ENCODE data around the gene RYR2. TPM values are rescaled to one million over a fixed set of nuclear protein-coding genes. Genes with fewer than 3 reads are reported as not detected.

Gene RYR2
- total and polyA plus RNA-seq, 9 of the 15 experiments (the other 6 are each of a cell fraction or from before 2014, with no cell fraction given): 0.03 to 0.42 (median 0.14) TPM

DNA sequence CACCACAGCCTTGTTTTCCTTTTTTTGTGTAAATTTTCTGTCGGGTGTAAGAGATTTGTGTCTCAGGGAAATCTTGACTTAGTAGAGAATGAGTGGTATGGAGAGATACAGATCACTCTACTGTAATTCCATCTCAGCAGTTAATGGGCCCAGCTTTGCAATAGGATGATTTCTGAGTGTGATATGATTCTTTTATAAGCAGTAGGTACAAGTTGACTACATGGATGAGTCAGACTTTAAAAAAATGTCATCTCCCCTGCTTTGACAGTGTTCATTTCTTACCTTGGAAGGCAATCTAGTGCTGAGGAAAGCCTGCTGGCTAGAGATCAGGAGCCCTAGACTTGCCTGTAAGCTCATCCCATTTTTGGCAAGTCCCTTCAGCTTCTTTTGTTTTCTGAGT, 261.9 kb downstream of the RYR2 start:
- TF ChIP-seq, protein P1, sequence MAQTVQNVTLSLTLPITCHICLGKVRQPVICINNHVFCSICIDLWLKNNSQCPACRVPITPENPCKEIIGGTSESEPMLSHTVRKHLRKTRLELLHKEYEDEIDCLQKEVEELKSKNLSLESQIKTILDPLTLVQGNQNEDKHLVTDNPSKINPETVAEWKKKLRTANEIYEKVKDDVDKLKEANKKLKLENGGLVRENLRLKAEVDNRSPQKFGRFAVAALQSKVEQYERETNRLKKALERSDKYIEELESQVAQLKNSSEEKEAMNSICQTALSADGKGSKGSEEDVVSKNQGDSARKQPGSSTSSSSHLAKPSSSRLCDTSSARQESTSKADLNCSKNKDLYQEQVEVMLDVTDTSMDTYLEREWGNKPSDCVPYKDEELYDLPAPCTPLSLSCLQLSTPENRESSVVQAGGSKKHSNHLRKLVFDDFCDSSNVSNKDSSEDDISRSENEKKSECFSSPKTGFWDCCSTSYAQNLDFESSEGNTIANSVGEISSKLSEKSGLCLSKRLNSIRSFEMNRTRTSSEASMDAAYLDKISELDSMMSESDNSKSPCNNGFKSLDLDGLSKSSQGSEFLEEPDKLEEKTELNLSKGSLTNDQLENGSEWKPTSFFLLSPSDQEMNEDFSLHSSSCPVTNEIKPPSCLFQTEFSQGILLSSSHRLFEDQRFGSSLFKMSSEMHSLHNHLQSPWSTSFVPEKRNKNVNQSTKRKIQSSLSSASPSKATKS (CRISPR knock-in tag; IDR thresholded peaks at IDR 0.05): no peak
- TF ChIP-seq MTA3 (IDR thresholded peaks at IDR 0.05; ENCODE audit: borderline replicate concordance): no peak
- Histone ChIP-seq H3K4me2 (ENCODE audit: insufficient read depth, low read length) (no peak overlapping the region), H3K9ac (ENCODE audit: insufficient read depth in 1 of 2, low read depth in 2 of 2, low read length in 2 of 2) (no peak overlapping the region), H2AFZ (ENCODE audit: low read depth, low read length) (no peak overlapping the region), H3K27ac (ENCODE audit: extremely low read depth, low read depth, low read length) (no peak overlapping the region), H3K9me3 (replicated peaks; ENCODE audit: control insufficient read depth, insufficient read depth, low read depth, low read length) (no peaks in the 10 kb centered on the region; the same call in 1 of the 2 replicates), H3K9me1 (ENCODE audit: control insufficient read depth, insufficient read depth, low read length) (no peaks in the 10 kb centered on the region), H4K20me1 (replicated peaks; ENCODE audit: control insufficient read depth, insufficient read depth, low read length) (no peaks in the 10 kb centered on the region), H3K36me3 (ENCODE audit: control insufficient read depth, insufficient read depth, low read length) (no peaks in the 10 kb centered on the region), H3K27me3 (ENCODE audit: control insufficient read depth in 2 of 2, insufficient read depth in 2 of 2, low read length in 2 of 2) (no peaks in the 10 kb centered on the region), H3K4me1 (replicated peaks in 1 of 2; ENCODE audit: control insufficient read depth in 2 of 2, insufficient read depth in 2 of 2, low read length in 2 of 2) (no peaks in the 10 kb centered on the region), H3K79me2 (ENCODE audit: control insufficient read depth, insufficient read depth, low read length) (no peaks in the 10 kb centered on the region), H3K4me3 (no peak overlapping the region)
- DNase-seq (ENCODE audit: extremely low read depth in 1 of 4, low spot score in 3 of 4): no peak
- ChIA-PET CTCF (ENCODE audit: low intra/inter-chr PET ratio) (no interaction called here), POLR2A (interaction anchor here (0.7 kb wide), 1 partner anchor 409 kb away, joined by 3 read pairs; no protein-coding TSS in a partner anchor)
- FAIRE-seq: no peak
- no TSS peak for BruUV-seq (replicated peaks)
- no peak for ATAC-seq
- intact Hi-C loops (cut with micrococcal nuclease): no loop called here
- 0% methylated on average over 1 of the region's 1 CpG for WGBS (ENCODE audit: insufficient coverage, low coverage, missing lambda C conversion rate)
- in situ Hi-C loops (cut with MboI): no loop called here

DNA sequence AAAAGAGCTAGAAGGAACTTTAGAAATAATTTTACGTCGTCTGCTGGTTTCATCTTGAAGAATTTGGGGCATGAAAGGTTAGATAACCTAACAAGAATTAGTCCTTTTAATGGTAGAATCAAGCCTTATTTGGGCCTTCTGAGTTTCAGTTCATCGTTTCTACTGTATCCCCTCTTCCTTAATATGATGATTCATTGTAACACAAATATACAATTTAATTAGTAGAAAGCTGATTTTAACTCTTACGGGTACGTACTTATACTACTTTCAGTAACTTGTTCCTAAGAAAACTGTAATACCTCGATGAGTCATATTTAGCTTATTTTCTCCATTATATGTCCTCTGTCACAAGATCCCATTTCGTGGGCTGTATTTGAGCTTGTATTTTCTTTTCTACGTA, 264.7 kb downstream of the RYR2 start:
- Histone ChIP-seq H3K9me3 (replicated peaks; ENCODE audit: control insufficient read depth, insufficient read depth, low read depth, low read length) (no peaks in the 10 kb centered on the region; the same call in 1 of the 2 replicates), H4K20me1 (replicated peaks; ENCODE audit: control insufficient read depth, insufficient read depth, low read length) (no peaks in the 10 kb centered on the region), H3K4me2 (ENCODE audit: insufficient read depth, low read length) (no peak overlapping the region), H3K9me1 (ENCODE audit: control insufficient read depth, insufficient read depth, low read length) (no peaks in the 10 kb centered on the region), H3K9ac (ENCODE audit: insufficient read depth in 1 of 2, low read depth in 2 of 2, low read length in 2 of 2) (no peak overlapping the region), H3K4me1 (replicated peaks in 1 of 2; ENCODE audit: control insufficient read depth in 2 of 2, insufficient read depth in 2 of 2, low read length in 2 of 2) (no peaks in the 10 kb centered on the region), H3K4me3 (no peak overlapping the region), H3K27ac (ENCODE audit: extremely low read depth, low read depth, low read length) (no peak overlapping the region), H3K27me3 (ENCODE audit: control insufficient read depth in 2 of 2, insufficient read depth in 2 of 2, low read length in 2 of 2) (no peaks in the 10 kb centered on the region), H3K79me2 (ENCODE audit: control insufficient read depth, insufficient read depth, low read length) (no peaks in the 10 kb centered on the region), H2AFZ (ENCODE audit: low read depth, low read length) (no peak overlapping the region), H3K36me3 (ENCODE audit: control insufficient read depth, insufficient read depth, low read length) (no peaks in the 10 kb centered on the region)
- 4% methylated on average over 8 of the region's 8 CpGs for WGBS (ENCODE audit: insufficient coverage, low coverage, missing lambda C conversion rate)
- ATAC-seq (no peak), DNase-seq (ENCODE audit: extremely low read depth in 1 of 4, low spot score in 3 of 4) (no peak), FAIRE-seq (no peak)
- CTCF ChIA-PET (ENCODE audit: low intra/inter-chr PET ratio): no interaction called here
- POLR2A ChIA-PET: no interaction called here
- intact Hi-C loops (cut with micrococcal nuclease) (no loop called here), in situ Hi-C loops (cut with MboI) (no loop called here)
- no TSS peak for BruUV-seq (replicated peaks)
- TF ChIP-seq ZNF584 (CRISPR knock-in tag; IDR thresholded peaks at IDR 0.05; ENCODE audit: low read depth): no peak
- TF ChIP-seq CEBPG (CRISPR knock-in tag; IDR thresholded peaks at IDR 0.05): no peak
- no peak for TF ChIP-seq CEBPG (tag; conservative IDR thresholded peaks at IDR 0.05 in 1 of 2, IDR thresholded peaks at IDR 0.05 in 1 of 2)
- TF ChIP-seq NCOR1 (IDR thresholded peaks at IDR 0.05): no peak
- no peak for TF ChIP-seq ZNF282 (CRISPR knock-in tag; IDR thresholded peaks at IDR 0.05)
- TF ChIP-seq TCFL5 (CRISPR knock-in tag; conservative IDR thresholded peaks at IDR 0.05): no peak
- TF ChIP-seq TGIF2 (CRISPR knock-in tag; IDR thresholded peaks at IDR 0.05): no peak
- TF ChIP-seq, protein P2, sequence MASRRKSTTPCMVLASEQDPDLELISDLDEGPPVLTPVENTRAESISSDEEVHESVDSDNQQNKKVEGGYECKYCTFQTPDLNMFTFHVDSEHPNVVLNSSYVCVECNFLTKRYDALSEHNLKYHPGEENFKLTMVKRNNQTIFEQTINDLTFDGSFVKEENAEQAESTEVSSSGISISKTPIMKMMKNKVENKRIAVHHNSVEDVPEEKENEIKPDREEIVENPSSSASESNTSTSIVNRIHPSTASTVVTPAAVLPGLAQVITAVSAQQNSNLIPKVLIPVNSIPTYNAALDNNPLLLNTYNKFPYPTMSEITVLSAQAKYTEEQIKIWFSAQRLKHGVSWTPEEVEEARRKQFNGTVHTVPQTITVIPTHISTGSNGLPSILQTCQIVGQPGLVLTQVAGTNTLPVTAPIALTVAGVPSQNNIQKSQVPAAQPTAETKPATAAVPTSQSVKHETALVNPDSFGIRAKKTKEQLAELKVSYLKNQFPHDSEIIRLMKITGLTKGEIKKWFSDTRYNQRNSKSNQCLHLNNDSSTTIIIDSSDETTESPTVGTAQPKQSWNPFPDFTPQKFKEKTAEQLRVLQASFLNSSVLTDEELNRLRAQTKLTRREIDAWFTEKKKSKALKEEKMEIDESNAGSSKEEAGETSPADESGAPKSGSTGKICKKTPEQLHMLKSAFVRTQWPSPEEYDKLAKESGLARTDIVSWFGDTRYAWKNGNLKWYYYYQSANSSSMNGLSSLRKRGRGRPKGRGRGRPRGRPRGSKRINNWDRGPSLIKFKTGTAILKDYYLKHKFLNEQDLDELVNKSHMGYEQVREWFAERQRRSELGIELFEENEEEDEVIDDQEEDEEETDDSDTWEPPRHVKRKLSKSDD (conservative IDR thresholded peaks at IDR 0.05; ENCODE audit: low read length): no peak
- no peak for TF ChIP-seq PRPF4 (IDR thresholded peaks at IDR 0.05; ENCODE audit: insufficient read depth, low read depth, low read length, poor library complexity, severe bottlenecking)
- TF ChIP-seq NFXL1 (CRISPR knock-in tag; IDR thresholded peaks at IDR 0.05): no peak
